IPS-18c (cell line): Measurements from ENCODE around the gene MTERF4.
"Not testable (repeated sequence)": the region's sequence is repeated elsewhere in the genome, so short reads cannot be mapped to it uniquely, and the experiment has no call there.

ENCODE experiments used
- H3K4me3 ChIP-seq: 2 replicates; pipeline ENCODE4 v1.7.0; 2013; ENCODE audit warnings: low read depth, mild to moderate bottlenecking, low read length, moderate library complexity; ENCODE audit not compliant: insufficient read depth
- H3K9me3 ChIP-seq: one replicate; pipeline ENCODE4 v1.6.1; 2013; ENCODE audit warnings: mild to moderate bottlenecking, low read length, moderate library complexity; ENCODE audit not compliant: control insufficient read depth, insufficient read depth

The MTERF4 gene

GRCh38 chr2:241118737-241119505 lies 16.8 kb upstream of the MTERF4 start:
- no peaks in the 10 kb centered on the region for H3K9me3 ChIP-seq

GRCh38 chr2:241116606-241117560 lies 14.8 kb upstream of the MTERF4 start:
- Histone ChIP-seq H3K9me3 (no peaks in the 10 kb centered on the region), H3K4me3 (no peak overlapping the region)

More at GRCh38 chr2:241118737-241119505, 16.8 kb upstream of the MTERF4 start:
- H3K4me3 ChIP-seq = no peak overlapping the region

GRCh38 chr2:241115361-241115760 lies 13.3 kb upstream of the MTERF4 start:
- H3K4me3 ChIP-seq = no peak overlapping the region

GRCh38 chr2:241114836-241115235 lies 12.7 kb upstream of the MTERF4 start:
- Histone ChIP-seq H3K9me3 (no peaks in the 10 kb centered on the region), H3K4me3 (no peak overlapping the region)

More at GRCh38 chr2:241115361-241115760, 13.3 kb upstream of the MTERF4 start:
- no peaks in the 10 kb centered on the region for H3K9me3 ChIP-seq

GRCh38 chr2:241112592-241112991 lies 10.5 kb upstream of the MTERF4 start:
- Histone ChIP-seq H3K9me3 (no peaks in the 10 kb centered on the region), H3K4me3 (no peak overlapping the region)

GRCh38 chr2:241112046-241112445 lies 10.0 kb upstream of the MTERF4 start:
- Histone ChIP-seq H3K9me3 (no peaks in the 10 kb centered on the region), H3K4me3 (no peak overlapping the region)

- no peaks in the 10 kb centered on the region for H3K9me3 ChIP-seq
- H3K4me3 ChIP-seq = no peak overlapping the region
Measured at GRCh38 chr2:241111440-241111805, 9.3 kb upstream of the MTERF4 start.

- Histone ChIP-seq H3K9me3 (no peaks in the 10 kb centered on the region), H3K4me3 (no peak overlapping the region)
Measured at GRCh38 chr2:241110607-241111439, 8.7 kb upstream of the MTERF4 start.

- Histone ChIP-seq H3K9me3 (no peaks in the 10 kb centered on the region), H3K4me3 (no peak overlapping the region)
Measured at GRCh38 chr2:241110089-241110606, 8.1 kb upstream of the MTERF4 start.

GRCh38 chr2:241109210-241110088 lies 7.4 kb upstream of the MTERF4 start:
- H3K4me3 ChIP-seq = no peak overlapping the region

GRCh38 chr2:241108271-241109209 lies 6.5 kb upstream of the MTERF4 start:
- H3K4me3 ChIP-seq = no peak overlapping the region

More at GRCh38 chr2:241109210-241110088, 7.4 kb upstream of the MTERF4 start:
- no peaks in the 10 kb centered on the region for H3K9me3 ChIP-seq

GRCh38 chr2:241107031-241107783 lies 5.1 kb upstream of the MTERF4 start:
- Histone ChIP-seq H3K9me3 (no peaks in the 10 kb centered on the region), H3K4me3 (no peak overlapping the region)

More at GRCh38 chr2:241108271-241109209, 6.5 kb upstream of the MTERF4 start:
- H3K9me3 ChIP-seq = no peaks in the 10 kb centered on the region

GRCh38 chr2:241105641-241106040 lies 3.6 kb upstream of the MTERF4 start:
- no peaks in the 10 kb centered on the region for H3K9me3 ChIP-seq
- H3K4me3 ChIP-seq = no peak overlapping the region

GRCh38 chr2:241104611-241105010 lies 2.5 kb upstream of the MTERF4 start:
- not testable (repeated sequence) for H3K4me3 ChIP-seq, H3K9me3 ChIP-seq
